K562 (cell line): ENCODE results near the gene TARBP1. TPM values are rescaled to one million over a fixed set of nuclear protein-coding genes. Genes with fewer than 3 reads are reported as not detected.

Experiments used
- ATAC-seq: fragments of 200-7000 bp; cut with Tn5 transposase; 3 replicates; pipeline ENCODE4 v1.9.1; 2020; ENCODE audit warnings: moderate library complexity
- BruUV-seq: library from RNA; stranded (reverse); fragments of 400-500 nt; replicated peaks from 2 replicates; lab custom pipeline; 2021; lab: Mats Ljungman, UMichigan
- CTCF ChIA-PET: fragments of 300-600 bp; formaldehyde crosslinking; extraction: SDS; loops from one replicate; lab custom pipeline; 2021; ENCODE audit warnings: low intra/inter-chr PET ratio; lab: Yijun Ruan, JAX
- POLR2A ChIA-PET: fragments of 300-600, 350-650 bp; sonication (Branson Sonifier 250); formaldehyde crosslinking; extraction: SDS; loops from one replicate; lab custom pipeline; 2021; ENCODE audit warnings: antibody characterized with exemption, inconsistent platforms; lab: Yijun Ruan, JAX
- DNase-seq, 4 experiments: peaks; one replicate each; pipeline versions ENCODE4 v3.0.0 to v3.0.0-alpha.2; 2011 to 2018; ENCODE audit warnings: low spot score in 3 of 4, mixed read lengths in 3 of 4; ENCODE audit errors: extremely low read depth in 1 of 4
- FAIRE-seq: peaks from 2 replicates; lab custom pipeline; 2011; peaks lifted over from hg19 to GRCh38; lab: Jason Lieb, UNC
- H2AFZ ChIP-seq: 2 replicates; pipeline ENCODE4 v1.6.0; 2011; ENCODE audit warnings: low read depth, low read length, control low read depth, inconsistent platforms
- H3K27ac ChIP-seq: fragments of 200-600 bp; 3 replicates; pipeline ENCODE4 v1.8.0; 2011; ENCODE audit warnings: low read depth, mild to moderate bottlenecking, control low read depth, inconsistent platforms, low read length, moderate library complexity, mixed read lengths; ENCODE audit errors: extremely low read depth
- H3K27me3 ChIP-seq, 2 experiments: fragments of 300-600 bp in 1 of 2; 2 replicates in 1 of 2; 3 replicates in 1 of 2; pipeline versions ENCODE4 v1.6.0 to v1.8.0; 2011; ENCODE audit warnings: inconsistent platforms in 2 of 2, low read length in 2 of 2, mild to moderate bottlenecking in 1 of 2, mixed read lengths in 1 of 2, moderate library complexity in 1 of 2; ENCODE audit not compliant: control insufficient read depth in 2 of 2, insufficient read depth in 2 of 2
- H3K36me3 ChIP-seq: fragments of 300-600 bp; 3 replicates; pipeline ENCODE4 v1.8.0; 2011; ENCODE audit warnings: mild to moderate bottlenecking, low read length, inconsistent platforms; ENCODE audit not compliant: control insufficient read depth, insufficient read depth
- H3K4me1 ChIP-seq, 2 experiments: fragments of 200-600 bp in 1 of 2; replicated peaks in 1 of 2; 2 replicates in 1 of 2; 3 replicates in 1 of 2; pipeline versions ENCODE4 v1.5.1 to v1.8.0; 2011; ENCODE audit warnings: inconsistent platforms in 2 of 2, low read length in 2 of 2, mild to moderate bottlenecking in 1 of 2, mixed read lengths in 1 of 2, moderate library complexity in 1 of 2; ENCODE audit not compliant: control insufficient read depth in 2 of 2, insufficient read depth in 2 of 2
- H3K4me2 ChIP-seq: 2 replicates; pipeline ENCODE4 v1.6.1; 2011; ENCODE audit warnings: low read length, control low read depth, inconsistent platforms, mixed read lengths; ENCODE audit not compliant: insufficient read depth
- H3K4me3 ChIP-seq: fragments of 200-600 bp; sonication (generic), shearing (Covaris generic); 2 replicates; pipeline ENCODE4 v1.5.1; 2016; ENCODE audit warnings: control low read depth, inconsistent platforms
- H3K79me2 ChIP-seq: fragments of 200-600 bp; 3 replicates; pipeline ENCODE4 v1.8.0; 2011; ENCODE audit warnings: low read length, inconsistent platforms; ENCODE audit not compliant: control insufficient read depth, insufficient read depth
- H3K9ac ChIP-seq, 2 experiments: 2 replicates each; pipeline versions ENCODE4 v1.6.0 to v1.6.1; 2011; ENCODE audit warnings: low read depth in 2 of 2, low read length in 2 of 2, control low read depth in 1 of 2, inconsistent platforms in 1 of 2, mild to moderate bottlenecking in 1 of 2, mixed read lengths in 1 of 2; ENCODE audit not compliant: insufficient read depth in 1 of 2
- H3K9me1 ChIP-seq: one replicate; pipeline ENCODE4 v1.6.0; 2011; ENCODE audit warnings: inconsistent platforms, mild to moderate bottlenecking, low read length, moderate library complexity; ENCODE audit not compliant: control insufficient read depth, insufficient read depth
- H3K9me3 ChIP-seq: replicated peaks from 2 replicates; pipeline ENCODE4 v1.5.1; 2011; ENCODE audit warnings: low read depth, low read length, inconsistent platforms; ENCODE audit not compliant: control insufficient read depth, insufficient read depth
- H4K20me1 ChIP-seq: replicated peaks from 2 replicates; pipeline ENCODE4 v1.6.1; 2011; ENCODE audit warnings: low read length, inconsistent platforms, mixed read lengths; ENCODE audit not compliant: control insufficient read depth, insufficient read depth
- ARID1B ChIP-seq: fragments of 450-650 bp; IDR thresholded peaks from 2 replicates; pipeline ENCODE4 v1.6.1; 2016; ENCODE audit warnings: antibody characterized with exemption, mild to moderate bottlenecking, inconsistent platforms
- CBFA2T3 ChIP-seq: fragments of 450-650 bp; IDR thresholded peaks from 2 replicates; pipeline ENCODE4 v1.6.1; 2017
- CEBPB ChIP-seq: fragments of 450-650 bp; IDR thresholded peaks from 2 replicates; pipeline ENCODE4 v1.6.1; 2016; ENCODE audit warnings: missing genetic modification characterization, missing compliant biosample characterization
- CREM ChIP-seq: IDR thresholded peaks from 2 replicates; pipeline ENCODE4 v1.6.1; 2014; ENCODE audit warnings: antibody characterized with exemption, low read depth
- DNMT1 ChIP-seq: fragments of 450-650 bp; IDR thresholded peaks from 2 replicates; pipeline ENCODE4 v1.6.1; 2016; ENCODE audit warnings: antibody characterized with exemption, mild to moderate bottlenecking
- ELF1 ChIP-seq: fragments of 200-800 bp; sonication (Bioruptor generic); IDR thresholded peaks from 2 replicates; pipeline ENCODE4 v1.6.1; 2016; ENCODE audit warnings: missing genetic modification characterization, missing compliant biosample characterization
- FOXA1 ChIP-seq: fragments of 450-650 bp; IDR thresholded peaks from 2 replicates; pipeline ENCODE4 v1.6.1; 2016; ENCODE audit warnings: mild to moderate bottlenecking, borderline replicate concordance
- GTF2E2 ChIP-seq: fragments of 200-800 bp; sonication (Bioruptor generic); IDR thresholded peaks from 2 replicates; pipeline ENCODE4 v1.6.1; 2016; ENCODE audit warnings: missing genetic modification characterization, missing compliant biosample characterization
- MCM5 ChIP-seq: fragments of 450-650 bp; IDR thresholded peaks from 2 replicates; pipeline ENCODE4 v1.6.1; 2016; ENCODE audit warnings: low read depth
- NCOA4 ChIP-seq: fragments of 450-650 bp; IDR thresholded peaks from 2 replicates; pipeline ENCODE4 v1.6.1; 2018; ENCODE audit warnings: mild to moderate bottlenecking; ENCODE audit not compliant: partially characterized antibody
- PCBP2 ChIP-seq: fragments of 200-400 bp; formaldehyde crosslinking; IDR thresholded peaks from 2 replicates; pipeline ENCODE4 v1.6.1; 2018; ENCODE audit warnings: low read length, low read depth, mild to moderate bottlenecking, moderate library complexity; ENCODE audit not compliant: poor library complexity, severe bottlenecking
- PRPF4 ChIP-seq: fragments of 200-400 bp; formaldehyde crosslinking; IDR thresholded peaks from one replicate; pipeline ENCODE4 v1.6.1; 2017; ENCODE audit warnings: low read length, low read depth, mild to moderate bottlenecking; ENCODE audit not compliant: insufficient read depth, poor library complexity, severe bottlenecking
- RBM34 ChIP-seq: fragments of 200-400 bp; formaldehyde crosslinking; IDR thresholded peaks from 2 replicates; pipeline ENCODE4 v1.6.1; 2018; ENCODE audit warnings: low read length, borderline replicate concordance; ENCODE audit not compliant: insufficient read depth
- STAT5B ChIP-seq: fragments of 250-450 bp; sonication (Bioruptor Pico); IDR thresholded peaks from 2 replicates; pipeline ENCODE4 v1.8.0; 2021; ENCODE audit warnings: mild to moderate bottlenecking, inconsistent platforms
- YY1 ChIP-seq, 3 experiments: IDR thresholded peaks; 2 replicates each; pipeline ENCODE4 v1.6.1; 2011; ENCODE audit warnings: low read length in 2 of 3, mild to moderate bottlenecking in 2 of 3, moderate library complexity in 2 of 3, borderline replicate concordance in 1 of 3, control low read depth in 1 of 3, low read depth in 1 of 3; ENCODE audit not compliant: insufficient read depth in 3 of 3, insufficient replicate concordance in 2 of 3, control insufficient read depth in 1 of 3, insufficient read length in 1 of 3; ENCODE audit errors: extremely low read depth in 1 of 3
- ZBTB7A ChIP-seq: IDR thresholded peaks from 2 replicates; pipeline ENCODE4 v1.6.1; 2011; ENCODE audit warnings: low read depth, mild to moderate bottlenecking, low read length, moderate library complexity, borderline replicate concordance; ENCODE audit not compliant: control insufficient read depth
- ZFP1 ChIP-seq: fragments of 450-650 bp; formaldehyde crosslinking; IDR thresholded peaks from 2 replicates; pipeline ENCODE4 v1.4.0; 2020; ENCODE audit warnings: mild to moderate bottlenecking, mixed read lengths
- ZNF282 ChIP-seq: sonication (generic); formaldehyde crosslinking; IDR thresholded peaks from 2 replicates; pipeline ENCODE4 v1.8.1; 2023; ENCODE audit warnings: missing genetic modification reagents
- ZNF79 ChIP-seq: fragments of 250-450 bp; sonication (Bioruptor Pico); IDR thresholded peaks from 2 replicates; pipeline ENCODE4 v1.4.0; 2020; ENCODE audit warnings: low read depth, mild to moderate bottlenecking, moderate library complexity
- ZSCAN32 ChIP-seq: fragments of 450-650 bp; formaldehyde crosslinking; IDR thresholded peaks from 2 replicates; pipeline ENCODE4 v1.4.0; 2020; ENCODE audit warnings: mild to moderate bottlenecking, moderate library complexity
- WGBS: fragments of 100-300 bp; shearing (Covaris generic); methylation state at CpG from one replicate; pipeline ENCODE4 v1.1.6; 2016; ENCODE audit warnings: low coverage, mixed read lengths; ENCODE audit not compliant: insufficient coverage; ENCODE audit errors: missing lambda C conversion rate; 5-methylcytosine and 5-hydroxymethylcytosine counted together
- in situ Hi-C: fragments of 300-500 bp; cut with MboI; formaldehyde crosslinking; loops from 4 replicates; pipeline ENCODE4 v1.15.0; 2018; ENCODE audit warnings: inconsistent platforms, mixed read lengths
- intact Hi-C: fragments of 100-400 bp; cut with micrococcal nuclease; formaldehyde crosslinking; loops from 2 replicates; pipeline ENCODE4 v1.14.2; 2022
- polyA plus RNA-seq, 8 experiments: library from polyadenylated mRNA; depleted of rRNA in 4 of 8; stranded (reverse) in 5 of 8; unstranded in 3 of 8; fragments of >200 nt; fragmentation: Nextera tagmentation in 2 of 8; fragmentation: Illumina TruSeq in 1 of 8; extraction: Ambion mirVana in 2 of 8; extraction: Trizol in 1 of 8; gene quantifications; 2 replicates each; pipeline versions ENCODE4 v1.2.1 to v1.2.3, GENCODE V29; 2011 to 2014; ENCODE audit warnings: inconsistent platforms in 1 of 8, missing spikeins in 1 of 8
- total RNA-seq, 7 experiments: library from RNA; depleted of rRNA in 6 of 7; stranded (reverse); fragments of >200 nt in 6 of 7; fragmentation: Illumina TruSeq in 2 of 7; extraction: Trizol in 2 of 7; gene quantifications; 2 replicates each; pipeline versions ENCODE4 v1.2.1 to v1.2.3, GENCODE V29; 2011 to 2021; ENCODE audit warnings: low replicate concordance in 1 of 7
- TF ChIP-seq, protein P1 (sequence below): fragments of 250-450 bp; sonication (Bioruptor Pico); IDR thresholded peaks from 2 replicates; pipeline ENCODE4 v1.4.0; 2020; ENCODE audit warnings: mild to moderate bottlenecking, moderate library complexity, borderline replicate concordance

TARBP1 gene
- total and polyA plus RNA-seq, 9 of the 15 experiments (the other 6 are each of a cell fraction or from before 2014, with no cell fraction given), result 8.8 to 48.0 (median 22.9) TPM

DNA sequence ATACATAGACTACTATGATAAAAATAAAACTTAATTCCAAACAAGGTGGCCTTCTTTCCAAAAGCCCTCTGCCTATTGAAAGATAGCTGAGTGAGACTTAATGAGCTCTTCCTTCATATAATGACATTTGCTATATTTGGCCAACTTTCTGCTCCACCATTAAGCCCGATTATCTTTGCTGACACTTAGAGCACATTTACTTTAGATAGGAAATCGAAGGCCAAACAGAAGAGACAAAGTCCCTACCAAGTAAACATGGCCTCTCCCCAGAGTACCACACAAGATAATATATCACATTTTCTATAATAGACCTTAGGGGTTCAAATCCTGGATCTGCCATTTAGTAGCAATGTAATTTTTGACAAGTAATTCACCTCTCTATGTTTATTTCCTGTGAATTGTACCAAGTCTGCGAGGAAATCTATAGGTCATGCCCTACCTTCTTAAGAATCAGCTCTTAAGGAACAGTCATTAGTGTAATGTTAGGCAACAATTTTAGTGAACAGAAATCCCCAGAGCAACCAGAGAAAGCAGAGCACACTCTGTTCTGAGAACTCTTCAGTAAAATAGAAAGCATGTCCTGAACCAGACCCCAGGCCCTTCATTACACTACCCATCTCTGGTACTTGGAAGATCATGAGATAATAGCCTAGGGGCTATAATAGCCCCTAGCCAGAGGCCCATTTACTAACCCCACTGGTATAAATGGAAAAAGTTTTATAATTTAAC, 123.0 kb downstream of the TARBP1 start:
- 10% methylated on average over 3 of the region's 3 CpGs for WGBS
- BruUV-seq, result no TSS peak
- ChIA-PET CTCF (no interaction called here), POLR2A (interaction anchor here (0.5 to 1.0 kb wide), 2 partner anchors 17 to 956 kb away, joined by 3 read pairs; partner anchors contain the start of gene COA6)
- peak overlapping the region; percentile 41 for H2AFZ ChIP-seq
- no peak overlapping the region for H3K27ac ChIP-seq
- ATAC-seq (no peak), FAIRE-seq (no peak), DNase-seq (no peak)
- peaks cover 5 to 16% of the 10 kb centered on the region in 2 experiments; a peak in 3 of 5 replicates for H3K4me1 ChIP-seq
- no peaks in the 10 kb centered on the region for H3K79me2 ChIP-seq
- H3K9me1 ChIP-seq, result no peaks in the 10 kb centered on the region
- no peaks in the 10 kb centered on the region for H3K27me3 ChIP-seq
- H3K36me3 ChIP-seq, result no peaks in the 10 kb centered on the region
- no peak overlapping the region for H3K4me3 ChIP-seq
- no peaks in the 10 kb centered on the region for H4K20me1 ChIP-seq
- in situ Hi-C loops, result no loop called here
- peak overlapping the region; percentile 9; the same call in 1 of the 2 replicates for H3K4me2 ChIP-seq
- H3K9ac ChIP-seq, result no peak overlapping the region
- 0 out of 2 replicates have a peak, but pooled peaks cover 3% of the 10 kb centered on the region for H3K9me3 ChIP-seq
- intact Hi-C loops, result no loop called here
- TF ChIP-seq NCOA4 (no peak), ZFP1 (CRISPR knock-in tag) (no peak), ZBTB7A (no peak), ARID1B (peak; percentile 51), ELF1 (no peak), RBM34 (no peak), GTF2E2 (no peak), STAT5B (CRISPR knock-in tag) (no peak), FOXA1 (peak; percentile 38; the same call in 1 of the 2 replicates), MCM5 (no peak), CBFA2T3 (peak; percentile 55), CREM (no peak), ZNF282 (CRISPR knock-in tag) (no peak), PCBP2 (no peak), CEBPB (tag) (no peak), PRPF4 (no peak), YY1 (IDR thresholded peaks at IDR 0.05; ENCODE audit: borderline replicate concordance in 1 of 3, control insufficient read depth in 1 of 3, extremely low read depth in 1 of 3, insufficient read depth in 3 of 3, insufficient read length in 1 of 3, insufficient replicate concordance in 2 of 3, low read depth in 1 of 3, low read length in 2 of 3) (no peak), ZSCAN32 (no peak), ZNF79 (CRISPR knock-in tag) (no peak; the same call in 1 of the 2 replicates), DNMT1 (no peak)
- TF ChIP-seq, protein P1, sequence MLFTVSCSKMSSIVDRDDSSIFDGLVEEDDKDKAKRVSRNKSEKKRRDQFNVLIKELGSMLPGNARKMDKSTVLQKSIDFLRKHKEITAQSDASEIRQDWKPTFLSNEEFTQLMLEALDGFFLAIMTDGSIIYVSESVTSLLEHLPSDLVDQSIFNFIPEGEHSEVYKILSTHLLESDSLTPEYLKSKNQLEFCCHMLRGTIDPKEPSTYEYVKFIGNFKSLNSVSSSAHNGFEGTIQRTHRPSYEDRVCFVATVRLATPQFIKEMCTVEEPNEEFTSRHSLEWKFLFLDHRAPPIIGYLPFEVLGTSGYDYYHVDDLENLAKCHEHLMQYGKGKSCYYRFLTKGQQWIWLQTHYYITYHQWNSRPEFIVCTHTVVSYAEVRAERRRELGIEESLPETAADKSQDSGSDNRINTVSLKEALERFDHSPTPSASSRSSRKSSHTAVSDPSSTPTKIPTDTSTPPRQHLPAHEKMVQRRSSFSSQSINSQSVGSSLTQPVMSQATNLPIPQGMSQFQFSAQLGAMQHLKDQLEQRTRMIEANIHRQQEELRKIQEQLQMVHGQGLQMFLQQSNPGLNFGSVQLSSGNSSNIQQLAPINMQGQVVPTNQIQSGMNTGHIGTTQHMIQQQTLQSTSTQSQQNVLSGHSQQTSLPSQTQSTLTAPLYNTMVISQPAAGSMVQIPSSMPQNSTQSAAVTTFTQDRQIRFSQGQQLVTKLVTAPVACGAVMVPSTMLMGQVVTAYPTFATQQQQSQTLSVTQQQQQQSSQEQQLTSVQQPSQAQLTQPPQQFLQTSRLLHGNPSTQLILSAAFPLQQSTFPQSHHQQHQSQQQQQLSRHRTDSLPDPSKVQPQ, result no peak
